Fibroblast of mammary gland (primary cell): ENCODE measurements around the gene GRK4.

Experiments
- DNase-seq: peaks from one replicate; pipeline ENCODE4 v3.0.0-alpha.2; 2010; ENCODE audit warnings: low read depth
- H3K4me3 ChIP-seq: 2 replicates; pipeline ENCODE4 v1.5.1; 2011; ENCODE audit warnings: low read depth, mild to moderate bottlenecking, low read length, moderate library complexity; ENCODE audit not compliant: control insufficient read depth
- TF ChIP-seq, protein P1 (sequence below): conservative IDR thresholded peaks from 2 replicates; pipeline ENCODE4 v1.5.1; 2011; ENCODE audit warnings: low read depth, low read length, inconsistent platforms; ENCODE audit not compliant: control insufficient read depth, insufficient read depth

Gene GRK4

DNA sequence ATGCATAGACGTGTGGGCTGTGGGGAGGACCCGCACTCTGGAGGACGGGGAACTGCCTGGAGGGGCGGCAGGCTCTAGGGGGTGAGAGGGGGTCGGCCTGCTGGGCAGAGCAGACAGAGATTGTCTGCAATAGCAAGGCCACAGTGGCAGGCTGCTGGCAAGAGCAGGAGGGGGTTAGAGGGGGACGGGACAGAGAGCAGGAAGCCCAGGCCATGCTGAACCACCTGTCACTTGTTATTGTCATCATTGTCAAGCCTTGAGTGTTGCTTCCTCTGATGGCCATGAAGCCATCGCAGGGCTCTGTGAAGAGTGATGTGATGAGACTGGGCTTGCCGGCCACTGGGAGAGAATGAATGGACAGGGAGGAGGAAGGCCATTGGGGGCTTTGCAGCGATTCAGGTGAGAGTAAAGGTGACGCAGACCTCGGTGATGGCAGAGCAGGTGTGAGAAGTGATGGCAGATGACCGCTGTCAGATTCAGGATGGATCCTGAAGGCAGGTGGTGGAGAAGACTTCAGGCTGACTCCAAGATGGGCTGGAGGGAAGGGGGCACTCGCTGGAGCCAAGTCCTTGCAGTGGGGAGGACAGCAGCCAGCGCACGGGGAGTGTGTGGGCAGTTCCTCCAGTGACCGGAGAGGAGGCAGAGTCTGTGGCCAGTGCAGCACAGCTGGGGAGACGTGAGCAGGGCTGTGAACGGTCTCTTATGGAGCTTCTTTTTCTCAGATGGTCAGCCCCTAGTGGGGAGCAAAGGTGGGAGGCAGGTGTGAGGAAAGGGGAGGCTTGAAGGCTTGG, 67.4 kb downstream of the GRK4 start:
- DNase-seq = no peak
- TF ChIP-seq, protein P1, sequence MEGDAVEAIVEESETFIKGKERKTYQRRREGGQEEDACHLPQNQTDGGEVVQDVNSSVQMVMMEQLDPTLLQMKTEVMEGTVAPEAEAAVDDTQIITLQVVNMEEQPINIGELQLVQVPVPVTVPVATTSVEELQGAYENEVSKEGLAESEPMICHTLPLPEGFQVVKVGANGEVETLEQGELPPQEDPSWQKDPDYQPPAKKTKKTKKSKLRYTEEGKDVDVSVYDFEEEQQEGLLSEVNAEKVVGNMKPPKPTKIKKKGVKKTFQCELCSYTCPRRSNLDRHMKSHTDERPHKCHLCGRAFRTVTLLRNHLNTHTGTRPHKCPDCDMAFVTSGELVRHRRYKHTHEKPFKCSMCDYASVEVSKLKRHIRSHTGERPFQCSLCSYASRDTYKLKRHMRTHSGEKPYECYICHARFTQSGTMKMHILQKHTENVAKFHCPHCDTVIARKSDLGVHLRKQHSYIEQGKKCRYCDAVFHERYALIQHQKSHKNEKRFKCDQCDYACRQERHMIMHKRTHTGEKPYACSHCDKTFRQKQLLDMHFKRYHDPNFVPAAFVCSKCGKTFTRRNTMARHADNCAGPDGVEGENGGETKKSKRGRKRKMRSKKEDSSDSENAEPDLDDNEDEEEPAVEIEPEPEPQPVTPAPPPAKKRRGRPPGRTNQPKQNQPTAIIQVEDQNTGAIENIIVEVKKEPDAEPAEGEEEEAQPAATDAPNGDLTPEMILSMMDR = no peak
- no peak overlapping the region for H3K4me3 ChIP-seq

DNA sequence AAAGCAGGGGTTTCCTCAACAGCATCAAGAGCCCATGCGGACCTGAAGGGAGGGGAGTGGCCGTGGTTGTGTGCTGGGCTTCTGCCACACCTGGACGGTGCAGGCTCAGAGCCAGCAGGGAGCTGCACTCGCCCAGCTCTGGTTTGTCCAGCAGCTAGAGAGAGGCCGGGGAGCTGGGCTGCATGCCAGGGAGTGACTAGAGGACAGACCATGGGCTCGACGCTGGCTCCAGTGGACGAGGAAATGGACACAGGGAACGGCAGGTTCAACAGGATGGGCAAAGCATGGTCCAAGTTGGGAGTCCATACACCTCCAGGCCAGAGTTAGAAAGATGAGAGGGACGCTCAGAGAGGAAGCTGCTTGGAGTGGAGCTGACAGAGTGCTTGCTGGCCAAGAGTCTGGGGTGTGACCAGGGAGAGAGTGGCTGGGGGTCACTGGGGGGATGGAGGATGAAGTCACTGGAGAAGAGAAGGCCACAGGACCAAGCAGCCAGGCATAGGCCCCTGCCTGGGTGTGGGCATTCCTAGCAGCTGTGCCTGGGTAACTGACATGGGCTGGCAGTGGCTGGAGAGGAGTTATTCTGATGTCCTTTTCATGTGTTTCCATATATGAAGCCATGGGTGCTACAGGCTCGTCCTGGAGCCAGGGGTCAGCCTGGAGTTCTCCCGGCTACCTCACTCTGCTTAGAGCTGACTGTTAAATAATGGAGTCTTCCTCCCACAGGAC, 68.1 kb downstream of the GRK4 start:
- TF ChIP-seq, protein P1 = no peak
- no peak overlapping the region for H3K4me3 ChIP-seq
- DNase-seq = no peak

DNA sequence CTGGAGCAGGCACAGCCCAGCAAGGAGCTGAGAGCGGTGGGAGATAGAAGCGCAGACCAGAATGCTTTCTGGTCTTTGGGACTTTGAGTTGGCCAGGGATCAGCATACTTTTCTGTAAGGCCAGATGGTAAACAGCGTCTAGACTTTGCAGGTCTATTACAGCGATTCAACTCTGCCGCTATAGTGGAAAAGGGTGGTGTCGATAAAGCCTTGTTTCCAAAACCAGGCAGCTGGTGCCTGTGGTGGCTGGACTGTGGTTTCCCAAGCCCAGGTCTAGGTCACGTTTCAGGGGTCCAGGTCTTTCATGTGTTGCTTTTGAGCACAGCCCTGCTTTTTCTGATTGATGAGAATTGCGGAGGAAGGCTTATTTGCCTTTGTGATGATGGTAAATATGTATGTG, 70.9 kb downstream of the GRK4 start:
- H3K4me3 ChIP-seq = no peak overlapping the region
- no peak for DNase-seq
- TF ChIP-seq, protein P1 = no peak

DNA sequence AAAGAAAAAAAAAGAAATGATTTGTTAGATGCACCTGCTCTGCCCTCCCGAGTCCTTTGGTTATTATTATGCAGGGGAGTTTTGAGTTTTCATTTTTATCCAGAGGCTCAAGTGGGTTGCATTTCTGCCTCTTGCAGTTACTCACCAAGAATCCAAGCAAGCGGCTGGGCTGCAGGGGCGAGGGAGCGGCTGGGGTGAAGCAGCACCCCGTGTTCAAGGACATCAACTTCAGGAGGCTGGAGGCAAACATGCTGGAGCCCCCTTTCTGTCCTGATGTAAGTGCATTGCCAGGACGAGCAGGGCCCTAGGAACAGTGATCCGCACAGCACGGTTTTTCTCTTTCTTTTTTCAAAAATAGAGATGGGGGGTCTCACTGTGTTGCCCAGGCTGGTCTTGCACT, 71.9 kb downstream of the GRK4 start:
- no peak for DNase-seq
- TF ChIP-seq, protein P1 = no peak
- H3K4me3 ChIP-seq = no peak overlapping the region

DNA sequence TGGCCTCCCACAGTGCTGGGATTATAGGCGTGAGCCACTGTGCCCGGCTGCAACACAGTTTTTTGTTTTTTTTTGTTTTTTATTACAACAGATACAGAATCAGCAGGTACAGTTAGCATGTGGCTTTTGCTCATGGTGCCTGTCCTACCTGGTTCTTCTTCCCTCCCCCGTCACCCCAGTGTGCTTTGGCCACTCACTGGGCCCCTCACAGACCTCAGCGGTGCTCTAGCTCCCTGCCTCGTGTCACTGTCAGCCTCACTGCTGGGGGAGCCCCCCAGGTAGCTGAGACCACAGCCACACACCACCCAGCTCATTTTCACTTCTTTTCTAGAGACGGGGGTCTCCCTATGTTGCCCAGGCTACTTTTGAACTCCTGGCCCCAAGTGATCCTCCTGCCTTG, 72.3 kb downstream of the GRK4 start:
- no peak for DNase-seq
- no peak overlapping the region for H3K4me3 ChIP-seq
- TF ChIP-seq, protein P1 = no peak

DNA sequence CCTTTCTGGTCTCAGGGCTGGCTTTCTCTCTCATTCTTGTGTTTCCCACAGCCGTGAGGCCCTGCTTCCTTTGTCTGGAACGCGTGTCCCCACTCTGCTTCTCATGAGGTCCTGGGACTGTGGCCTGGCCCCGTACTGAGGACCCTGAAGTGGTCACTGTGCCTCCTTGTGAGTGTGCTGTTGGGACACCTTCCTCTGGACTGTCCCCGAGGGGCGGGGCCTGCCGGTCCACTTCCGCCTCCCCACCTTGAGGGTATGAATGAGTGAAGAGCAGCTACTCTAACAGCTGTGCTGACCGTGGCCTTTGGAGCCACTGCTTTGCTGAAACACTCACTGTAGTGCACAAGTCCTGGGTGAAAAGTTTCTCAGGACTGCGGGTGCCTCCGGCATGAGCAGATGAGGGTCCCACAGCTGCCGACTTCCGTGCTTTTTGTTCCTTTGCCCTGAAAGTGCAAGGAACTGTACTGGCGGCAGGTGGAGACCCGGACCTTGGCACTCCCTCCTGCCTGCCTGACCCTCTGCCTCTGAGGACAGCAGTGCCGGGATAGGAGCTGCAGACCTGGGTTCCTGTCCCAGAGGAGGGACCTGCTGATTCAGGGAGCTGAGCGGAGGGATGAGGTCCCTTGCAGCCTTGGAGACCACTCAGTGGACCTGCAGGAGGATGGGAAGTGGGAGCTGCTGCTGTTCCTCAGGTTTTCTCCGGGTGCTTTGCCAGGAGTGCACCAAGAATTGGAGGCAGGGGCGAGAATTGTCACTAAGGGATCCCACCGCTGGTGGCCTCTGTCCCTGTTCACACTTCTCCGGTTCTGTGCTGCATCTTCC, 73.0 kb downstream of the GRK4 start:
- DNase-seq = no peak
- no peak overlapping the region for H3K4me3 ChIP-seq
- TF ChIP-seq, protein P1 = no peak
